Left renal pelvis (tissue), 4 donors: ENCODE results near the gene CMTM2. TPM values are rescaled to one million over a fixed set of nuclear protein-coding genes. Genes with fewer than 3 reads are reported as not detected.
"Not testable (repeated sequence)": the region's sequence is repeated elsewhere in the genome, so short reads cannot be mapped to it uniquely, and the experiment has no call there.

Source experiments
- DNase-seq, 4 donors: peaks; one replicate each; pipeline ENCODE4 v3.0.0-alpha.2; 2013; ENCODE audit warnings: low read depth in 4 of 4, low spot score in 3 of 4
- polyA plus RNA-seq, 4 donors: library from polyadenylated mRNA; unstranded; fragments of 120-200 nt; gene quantifications; one replicate each; pipeline ENCODE4 v1.2.1, GENCODE V29; 2013; ENCODE audit not compliant: insufficient read length in 4 of 4

The CMTM2 gene
- polyA plus RNA-seq, 4 donors, result 0.42 to 1.0 (median 0.68) TPM

DNA sequence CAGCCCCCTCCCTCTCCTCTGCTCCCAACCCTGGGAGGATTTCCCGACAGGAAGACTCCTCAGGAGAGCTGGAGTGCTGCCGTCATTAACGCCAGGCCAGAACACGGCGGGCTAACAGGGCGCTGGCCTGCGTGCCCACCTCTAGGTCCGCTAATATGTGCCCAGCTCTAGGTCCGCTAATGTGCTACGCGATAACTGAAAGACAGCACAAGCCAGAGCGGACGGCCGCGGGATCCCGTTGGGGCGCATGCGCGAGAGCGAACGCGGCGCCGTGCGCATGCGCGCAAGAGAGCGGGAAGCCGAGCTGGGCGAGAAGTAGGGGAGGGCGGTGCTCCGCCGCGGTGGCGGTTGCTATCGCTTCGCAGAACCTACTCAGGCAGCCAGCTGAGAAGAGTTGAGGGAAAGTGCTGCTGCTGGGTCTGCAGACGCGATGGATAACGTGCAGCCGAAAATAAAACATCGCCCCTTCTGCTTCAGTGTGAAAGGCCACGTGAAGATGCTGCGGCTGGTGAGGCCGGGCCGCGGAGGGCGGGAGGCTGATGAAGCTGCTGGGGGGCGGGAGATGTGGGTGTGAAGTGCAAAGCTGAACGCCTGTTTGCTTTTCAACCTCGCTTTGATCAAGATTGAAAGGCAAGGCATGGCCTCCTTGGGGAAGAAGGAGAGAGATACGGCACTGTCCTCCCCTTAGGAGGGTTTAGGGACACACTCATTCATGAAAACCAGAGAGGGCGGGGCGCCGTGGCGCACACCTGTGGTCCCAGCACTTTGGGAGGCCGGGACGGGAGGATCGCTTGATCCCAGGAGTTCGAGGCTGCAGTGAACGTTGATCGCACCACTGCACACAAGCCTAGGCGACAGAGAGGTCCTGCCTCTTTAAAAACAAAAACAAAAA, 26.7 kb upstream of the CMTM2 start, which contains the start of gene CKLF:
TSS of gene CKLF (plus strand) at position 291 of the 892 bp plus-strand sequence. CDS start at position 431, 140 bp downstream.
- peak; percentile 83 to 90 (median 86) for DNase-seq

DNA sequence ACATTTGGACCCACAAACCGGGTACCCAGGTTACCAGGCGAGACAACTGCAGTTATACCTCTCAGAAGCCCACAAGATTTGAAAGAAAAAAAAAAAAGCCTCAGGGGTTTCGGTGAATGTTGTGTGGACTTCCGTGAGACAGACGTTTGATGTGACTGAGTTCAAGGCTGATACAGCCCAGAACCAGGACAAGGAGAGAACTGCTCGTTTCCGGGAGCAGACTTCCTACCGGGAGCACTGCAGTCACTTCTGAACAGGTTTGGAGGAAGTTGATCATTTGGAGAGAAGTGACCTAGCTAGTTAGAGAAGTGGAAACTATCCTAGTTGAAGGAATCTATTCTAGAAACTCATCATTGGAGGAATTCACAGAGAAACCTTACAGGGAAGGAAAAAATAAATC, 26.0 kb upstream of the CMTM2 start:
- no peak for DNase-seq

GRCh38 chr16:66554021-66554420, 25.2 kb upstream of the CMTM2 start:
- DNase-seq, result no peak

DNA sequence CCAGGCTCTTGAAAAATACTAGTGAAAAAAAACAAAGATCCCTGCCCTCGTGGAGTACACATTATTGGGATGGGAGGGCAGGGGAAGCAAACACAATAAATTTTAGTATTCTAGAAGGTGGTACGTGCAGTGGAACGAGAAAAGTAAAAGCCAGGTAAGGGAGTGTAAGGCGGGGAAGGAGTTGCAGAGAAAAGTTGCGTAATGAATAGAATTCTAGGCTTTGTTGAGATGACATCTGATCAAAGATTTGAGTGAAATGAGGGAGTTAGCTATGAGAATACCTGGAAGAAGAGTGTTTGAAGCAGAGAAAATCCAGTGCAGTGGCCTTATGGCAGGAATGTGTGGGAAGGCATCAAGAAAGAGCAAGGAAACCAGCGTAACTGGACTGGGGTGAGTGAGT, 24.8 kb upstream of the CMTM2 start:
- DNase-seq, result no peak

- no peak for DNase-seq
These were observed 19.2 kb upstream of the CMTM2 start for GRCh38 chr16:66560107-66560506.

- DNase-seq, result no peak
These were observed 17.7 kb upstream of the CMTM2 start for GRCh38 chr16:66561381-66562080.

DNA sequence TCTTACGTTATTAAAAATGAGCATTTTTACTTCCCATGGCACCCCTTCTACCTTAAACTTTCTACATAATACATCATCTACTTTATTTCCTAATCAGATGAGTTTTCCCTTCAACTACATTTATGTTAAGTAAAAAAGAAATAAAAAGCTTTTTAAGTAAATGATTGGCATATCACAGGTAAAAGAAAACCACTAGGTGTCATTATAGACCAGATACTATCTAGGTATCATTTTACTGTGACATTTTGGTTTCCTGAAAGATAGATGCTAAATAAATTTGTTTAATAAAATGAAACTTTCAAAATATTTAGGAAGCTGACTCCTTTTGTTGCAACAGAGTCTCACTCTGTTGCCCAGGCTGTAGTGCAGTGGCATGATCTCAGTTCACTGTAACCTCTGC, 16.9 kb upstream of the CMTM2 start:
- no peak for DNase-seq

DNA sequence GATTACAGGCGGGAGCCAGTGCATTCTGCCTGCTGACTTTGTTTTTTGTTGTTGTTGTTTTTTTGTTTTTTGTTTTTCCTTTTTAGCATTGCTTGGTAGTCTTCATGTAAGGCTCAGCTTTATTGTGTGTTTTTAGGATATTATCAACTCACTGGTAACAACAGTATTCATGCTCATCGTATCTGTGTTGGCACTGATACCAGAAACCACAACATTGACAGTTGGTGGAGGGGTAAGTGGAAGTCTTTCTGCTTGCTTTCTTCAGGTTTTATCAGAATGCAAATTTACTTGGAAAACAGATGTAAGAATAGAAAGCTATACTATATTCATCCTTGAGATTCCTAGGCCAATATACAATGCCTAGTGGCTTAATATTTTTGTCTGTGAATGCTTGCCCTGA, 16.3 kb upstream of the CMTM2 start:
- DNase-seq, result no peak

DNA sequence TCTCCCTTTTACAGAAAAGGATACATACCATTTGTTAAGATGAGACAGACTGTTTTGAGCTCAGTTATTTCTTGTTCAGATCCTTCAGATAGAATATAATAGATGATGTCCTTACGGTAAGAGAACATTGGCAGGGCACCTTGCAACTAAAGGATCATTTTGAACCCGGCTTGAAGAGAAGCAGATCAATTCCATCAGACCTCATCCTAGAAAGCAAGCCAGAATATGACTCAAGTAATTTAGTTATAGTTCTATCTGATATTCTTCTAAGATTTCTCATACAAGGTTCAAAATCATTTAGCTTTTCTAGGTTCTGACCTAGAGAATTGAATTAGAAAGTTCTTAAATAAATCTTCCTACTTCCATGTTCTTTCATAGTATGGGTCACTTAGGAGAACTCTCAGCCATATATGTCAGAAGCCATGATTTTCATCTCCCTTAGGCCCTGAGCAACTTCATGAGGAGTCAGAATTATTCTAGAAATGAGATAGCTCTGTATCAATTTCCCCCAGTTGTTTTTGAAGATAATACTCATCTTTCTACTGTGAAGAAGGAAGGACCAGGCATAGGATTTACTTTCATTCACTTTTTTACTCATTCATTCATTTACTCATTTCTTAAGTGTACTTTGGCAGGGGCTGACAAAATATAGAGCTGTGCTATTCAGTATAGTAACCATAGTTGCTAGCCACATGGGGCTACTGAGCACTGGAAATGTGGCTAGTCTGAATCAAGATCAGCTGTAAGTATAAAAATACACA, 15.5 kb upstream of the CMTM2 start:
- no peak for DNase-seq

GRCh38 chr16:66566051-66566901, 13.0 kb upstream of the CMTM2 start, which contains the start of gene CMTM1:
Gene CMTM1 (plus strand): TSS chr16:66566439. CDS start chr16:66566514, 75 bp downstream.
- no peak for DNase-seq

GRCh38 chr16:66567270-66567669, 12.0 kb upstream of the CMTM2 start:
- not testable (repeated sequence) for DNase-seq

DNA sequence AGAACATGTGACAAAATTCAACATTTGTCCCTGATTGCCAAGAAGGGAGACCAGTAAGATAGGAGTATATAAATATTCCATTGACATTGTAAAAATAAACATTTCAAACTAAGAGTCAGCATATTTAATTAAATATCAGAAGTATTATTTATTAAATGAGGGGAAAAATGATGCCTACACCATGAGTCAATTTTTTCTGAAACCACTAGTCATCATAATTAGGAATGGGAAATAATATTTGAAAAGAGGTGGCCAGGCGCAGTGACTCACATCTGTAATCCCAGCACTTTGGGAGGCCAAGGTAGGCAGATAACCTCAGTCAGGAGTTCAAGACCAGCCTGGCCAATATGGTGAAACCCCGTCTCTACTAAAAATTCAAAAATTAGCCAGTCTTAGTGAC, 10.9 kb upstream of the CMTM2 start:
- DNase-seq, result no peak

GRCh38 chr16:66569131-66569530, 10.1 kb upstream of the CMTM2 start:
- no peak for DNase-seq

DNA sequence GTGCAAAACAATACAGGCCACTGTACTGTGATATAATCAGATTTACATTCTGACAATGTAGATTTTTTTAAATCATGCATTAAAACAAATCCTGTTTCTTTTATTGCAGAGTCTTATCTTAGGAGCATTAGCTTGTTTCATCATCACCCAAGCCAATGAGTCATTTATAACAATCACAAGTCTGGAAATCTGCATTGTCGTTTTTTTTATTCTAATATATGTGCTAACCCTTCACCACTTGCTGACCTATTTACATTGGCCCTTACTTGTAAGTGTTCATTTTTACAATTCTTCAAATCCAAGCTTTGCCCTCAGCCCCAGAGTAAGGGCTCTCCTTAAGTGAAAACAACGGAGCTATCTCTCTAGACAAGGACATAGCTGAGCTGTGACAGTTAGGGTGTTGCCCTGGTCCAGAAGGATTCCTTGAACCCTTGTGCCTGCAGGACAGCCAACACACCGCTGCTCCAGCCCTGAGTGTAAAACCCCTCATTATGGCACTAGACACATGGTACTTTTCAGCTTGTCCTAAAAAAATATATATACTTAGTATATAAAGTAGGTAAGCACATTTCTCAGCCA, 9.3 kb upstream of the CMTM2 start:
- no peak for DNase-seq

GRCh38 chr16:66572356-66572755, 6.9 kb upstream of the CMTM2 start:
- no peak for DNase-seq

DNA sequence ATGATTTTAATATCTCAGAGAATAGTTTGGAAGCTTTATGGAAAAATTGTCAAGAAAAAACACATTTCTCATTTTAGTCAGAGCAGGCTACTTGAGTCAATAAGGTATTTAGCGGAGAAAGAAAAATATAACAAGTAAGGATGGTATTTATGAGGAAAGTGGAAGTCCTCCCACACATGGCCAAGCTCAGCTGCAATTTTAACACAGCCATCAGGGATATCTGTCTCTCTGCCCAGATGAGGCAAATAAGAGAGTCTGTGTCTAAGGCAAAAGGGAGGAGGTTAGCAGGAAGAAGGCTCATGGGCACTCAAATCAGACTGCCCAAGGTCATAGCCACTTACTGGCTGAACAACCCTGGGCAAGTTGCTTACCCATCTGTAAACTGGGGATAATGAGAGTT, 5.2 kb upstream of the CMTM2 start:
- no peak for DNase-seq

DNA sequence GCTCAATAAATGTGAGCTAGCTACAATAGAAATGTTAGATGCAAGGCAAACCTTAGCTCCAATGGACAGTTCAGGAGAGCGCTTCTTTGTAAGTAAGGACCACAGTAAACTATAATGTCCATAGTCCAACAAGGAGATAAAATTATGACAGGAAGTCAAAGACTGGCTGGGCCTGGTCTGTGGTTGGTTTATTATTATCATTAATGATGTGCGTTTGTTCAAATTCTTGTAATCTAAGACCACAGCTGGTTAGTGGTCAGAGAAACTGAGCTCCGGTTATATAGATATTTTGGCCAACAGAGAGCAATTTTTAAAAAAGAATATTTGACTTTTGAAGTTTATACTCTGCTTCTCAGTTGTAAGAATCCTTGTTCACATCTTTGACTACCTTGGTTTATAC, 4.7 kb upstream of the CMTM2 start:
- no peak for DNase-seq

GRCh38 chr16:66575060-66575459, 4.2 kb upstream of the CMTM2 start:
- DNase-seq, result no peak

GRCh38 chr16:66576296-66576695, 3.0 kb upstream of the CMTM2 start:
- no peak for DNase-seq
